ENCODE data around the gene ASXL1.
"Not testable (repeated sequence)": the region's sequence is repeated elsewhere in the genome, so short reads cannot be mapped to it uniquely, and the experiment has no call there.

The ASXL1 gene

DNA sequence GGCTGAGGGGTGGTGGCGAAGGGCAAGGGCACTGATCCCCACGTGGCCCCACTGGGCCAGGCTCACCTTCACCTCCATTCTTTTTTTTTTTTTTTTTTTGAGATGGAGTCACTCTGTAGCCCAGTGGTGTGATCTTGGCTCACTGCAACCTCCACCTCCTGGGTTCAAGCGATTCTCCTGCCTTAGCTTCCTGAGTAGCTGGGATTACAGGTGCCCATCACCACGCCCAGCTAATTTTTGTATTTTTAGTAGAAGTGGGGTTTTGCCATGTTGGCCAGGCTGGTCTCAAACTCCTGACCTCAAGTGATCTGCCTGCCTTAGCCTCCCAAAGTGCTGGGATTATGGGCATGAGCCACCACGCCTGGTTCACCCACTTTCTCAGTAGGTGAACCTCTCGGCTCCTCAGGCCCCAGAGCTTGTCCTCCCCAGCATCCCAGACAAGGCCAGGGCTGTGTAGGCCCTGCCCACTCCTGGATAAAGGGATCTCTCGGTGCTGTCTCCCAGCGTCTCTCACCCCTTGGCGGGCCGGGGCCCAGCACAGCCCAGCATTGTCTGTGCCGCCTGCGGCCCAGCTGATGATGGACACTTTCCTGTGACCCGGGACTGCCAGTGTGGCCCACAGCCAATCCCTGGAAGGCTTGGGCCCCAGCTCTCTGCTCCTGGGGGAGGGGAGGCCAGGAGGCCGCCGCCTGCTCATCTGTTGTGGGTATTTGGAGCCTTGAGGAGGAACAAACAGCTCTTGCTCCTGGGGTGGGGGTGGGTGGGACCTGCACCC, 108.0 kb downstream of the ASXL1 start:
- not testable (repeated sequence) for DNase-seq (ENCODE audit: low read depth, low spot score)

GRCh38 chr20:32466739-32467505, 108.8 kb downstream of the ASXL1 start:
- DNase-seq (ENCODE audit: low read depth, low spot score), result no peak

DNA sequence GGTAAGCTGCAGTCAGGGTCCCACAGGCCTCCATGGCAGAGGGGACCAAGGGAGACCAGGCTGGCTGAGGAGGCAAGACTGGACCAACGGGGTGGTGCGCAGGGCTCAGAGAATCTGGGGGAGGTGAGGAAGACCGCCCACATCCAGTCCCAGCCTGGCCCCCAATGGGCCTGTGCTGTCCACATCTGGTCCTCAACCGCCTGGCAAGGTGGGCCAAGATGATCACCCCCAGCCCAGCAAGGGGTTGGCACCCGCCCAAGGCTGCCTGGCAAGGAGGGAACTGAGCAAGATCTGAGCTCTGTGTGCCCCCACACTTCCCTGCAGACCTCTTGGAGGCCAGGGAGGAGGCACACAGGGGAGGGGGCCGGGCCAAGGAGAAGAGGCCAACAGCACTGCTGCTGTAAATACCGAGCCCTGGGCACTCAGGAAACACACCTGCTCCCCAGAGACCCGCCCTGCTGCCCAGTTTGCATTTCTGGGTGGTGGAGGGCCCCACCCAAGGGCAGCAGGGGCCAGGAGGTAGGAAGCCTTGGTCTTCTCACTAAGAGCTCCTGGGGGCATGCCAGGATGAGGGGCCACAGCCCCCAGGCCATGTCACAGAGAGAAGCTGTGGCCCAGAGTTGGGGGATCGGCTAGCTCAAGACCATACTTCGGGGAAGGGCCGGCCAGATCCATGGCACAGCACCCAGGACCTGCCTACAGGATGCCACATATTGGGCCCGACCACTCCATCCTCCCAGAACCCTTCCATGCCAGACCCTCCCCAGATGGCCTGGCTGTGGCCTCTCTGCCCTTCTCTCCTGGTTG, 109.6 kb downstream of the ASXL1 start:
- DNase-seq (ENCODE audit: low read depth, low spot score), result no peak

DNA sequence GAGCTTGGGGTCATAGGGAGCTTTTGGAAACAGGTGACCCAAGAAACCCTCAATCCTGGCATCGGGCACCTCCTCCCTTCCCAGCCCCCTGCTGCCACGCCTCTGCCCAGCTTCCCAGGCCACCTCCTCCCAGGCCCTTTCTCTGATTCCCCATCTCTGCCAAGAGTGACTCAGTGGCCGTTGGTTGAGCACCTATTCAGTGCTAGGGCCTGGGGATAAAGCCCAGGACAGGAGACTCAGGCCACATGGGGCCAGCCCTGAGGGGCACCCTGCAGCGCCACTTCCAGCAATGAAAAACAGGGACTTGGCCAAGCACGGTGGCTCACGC, 110.1 kb downstream of the ASXL1 start:
- no peak for DNase-seq (ENCODE audit: low read depth, low spot score)

DNA sequence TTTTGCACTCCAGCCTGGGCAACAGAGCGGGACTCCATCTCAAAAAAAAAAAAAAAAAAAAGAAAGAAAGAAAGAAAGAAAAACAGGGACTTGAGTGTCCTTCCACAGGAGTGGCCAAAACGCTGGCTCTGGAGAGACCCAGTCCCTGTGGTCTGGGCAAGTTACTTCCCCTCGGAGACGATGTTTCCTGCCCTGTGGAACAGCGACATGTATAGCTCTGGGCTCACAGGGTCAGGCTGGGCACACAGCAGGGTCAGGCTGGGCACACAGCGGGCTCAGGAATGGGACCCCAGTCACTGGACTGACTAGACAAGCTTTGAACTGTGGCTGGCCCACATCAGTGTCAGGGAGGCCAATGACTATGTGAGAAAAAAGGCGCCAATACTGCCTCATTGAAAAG, 110.7 kb downstream of the ASXL1 start:
- DNase-seq (ENCODE audit: low read depth, low spot score), result no peak

GRCh38 chr20:32470025-32470861, 112.1 kb downstream of the ASXL1 start:
- no peak for DNase-seq (ENCODE audit: low read depth, low spot score)

- no peak for DNase-seq (ENCODE audit: low read depth, low spot score)
Measured at GRCh38 chr20:32470940-32471339, 112.8 kb downstream of the ASXL1 start.

GRCh38 chr20:32472581-32473207, 114.6 kb downstream of the ASXL1 start:
- DNase-seq (ENCODE audit: low read depth, low spot score), result no peak

DNA sequence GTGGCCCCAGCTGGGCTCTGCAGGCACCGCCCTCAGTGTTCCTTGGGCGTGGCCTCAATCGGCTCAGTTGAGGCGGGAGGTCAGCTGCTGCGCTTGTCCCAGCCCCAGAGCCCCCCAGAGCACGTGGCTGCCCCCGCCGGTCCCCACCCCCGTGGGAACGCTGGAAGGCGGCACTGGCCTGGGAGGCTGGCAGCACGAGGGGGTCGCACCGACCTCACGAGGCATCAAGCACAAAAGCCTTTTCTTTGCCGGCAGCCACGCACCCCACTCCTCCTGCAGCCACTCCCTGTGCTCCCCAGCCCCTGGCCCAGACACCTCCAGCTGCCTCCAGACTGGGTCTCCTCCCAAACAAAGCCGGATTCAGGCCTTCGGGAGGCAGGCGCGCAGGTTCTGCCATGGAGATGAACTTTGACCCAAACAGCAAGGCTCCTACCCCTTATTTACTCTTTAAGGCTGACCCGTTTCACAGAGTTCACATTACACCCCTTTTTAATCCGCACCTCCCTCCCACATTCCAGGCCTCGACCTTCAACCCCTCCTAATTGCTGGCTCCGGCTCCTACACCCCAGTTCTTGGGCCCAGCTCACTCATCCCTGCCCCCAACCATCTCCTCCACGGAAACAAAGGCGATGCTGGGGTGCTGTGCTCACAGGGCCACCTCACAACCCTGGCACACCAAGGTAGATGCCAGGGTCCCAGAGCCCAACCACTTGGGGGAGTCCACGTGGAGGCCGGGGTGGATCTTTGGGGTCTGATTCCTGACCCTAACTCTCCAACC, 115.3 kb downstream of the ASXL1 start:
- DNase-seq (ENCODE audit: low read depth, low spot score), result no peak

GRCh38 chr20:32474009-32474716, 116.0 kb downstream of the ASXL1 start:
- DNase-seq (ENCODE audit: low read depth, low spot score), result no peak

- DNase-seq (ENCODE audit: low read depth, low spot score), result no peak
Measured at GRCh38 chr20:32474717-32474966, 116.5 kb downstream of the ASXL1 start.

- DNase-seq (ENCODE audit: low read depth, low spot score), result no peak
Measured at GRCh38 chr20:32474967-32475811, 117.1 kb downstream of the ASXL1 start.

GRCh38 chr20:32476684-32477593, 118.8 kb downstream of the ASXL1 start:
- DNase-seq (ENCODE audit: low read depth, low spot score), result no peak

DNA sequence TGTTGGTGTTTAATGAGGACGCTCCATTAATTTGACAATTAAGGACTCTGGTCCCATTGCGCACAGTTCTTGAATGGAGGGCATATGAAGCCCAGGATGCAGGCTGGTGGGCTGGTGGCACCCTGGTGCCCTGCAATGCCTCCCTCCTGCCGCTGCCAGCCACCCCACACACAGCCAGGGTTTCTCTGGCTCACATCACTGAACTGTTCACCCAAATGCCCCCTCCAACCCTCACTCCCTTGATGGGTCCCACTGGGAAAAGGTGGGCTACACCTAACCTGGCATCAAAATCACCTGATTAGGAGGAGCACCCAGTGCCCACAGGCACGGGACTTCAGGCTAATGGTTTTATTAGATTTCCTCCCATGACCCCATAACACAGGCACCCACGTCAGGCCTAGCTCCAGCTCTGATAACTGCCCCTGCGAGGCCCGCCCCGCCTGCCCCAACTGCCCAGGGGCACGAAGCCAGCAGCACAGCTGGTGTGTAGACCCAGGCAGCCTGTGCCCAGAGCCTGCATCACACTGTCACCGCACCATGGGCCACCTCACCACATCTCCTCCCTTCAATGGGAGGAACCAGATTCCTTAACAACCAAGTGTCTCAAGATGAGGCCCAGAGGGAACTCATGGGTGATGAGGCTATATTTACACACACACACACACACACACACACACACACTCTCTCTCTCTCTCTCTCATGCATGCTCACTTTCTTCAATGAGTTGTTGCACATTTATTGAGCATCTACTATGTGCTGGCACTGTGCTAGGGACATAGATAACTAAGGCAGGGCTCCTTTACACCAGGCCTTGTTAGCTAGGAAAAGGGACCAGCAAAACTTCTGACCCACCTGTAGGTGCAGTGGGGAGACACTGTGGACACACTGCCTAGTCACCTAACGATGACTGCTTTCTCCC, 119.7 kb downstream of the ASXL1 start:
- DNase-seq (ENCODE audit: low read depth, low spot score), result no peak

DNA sequence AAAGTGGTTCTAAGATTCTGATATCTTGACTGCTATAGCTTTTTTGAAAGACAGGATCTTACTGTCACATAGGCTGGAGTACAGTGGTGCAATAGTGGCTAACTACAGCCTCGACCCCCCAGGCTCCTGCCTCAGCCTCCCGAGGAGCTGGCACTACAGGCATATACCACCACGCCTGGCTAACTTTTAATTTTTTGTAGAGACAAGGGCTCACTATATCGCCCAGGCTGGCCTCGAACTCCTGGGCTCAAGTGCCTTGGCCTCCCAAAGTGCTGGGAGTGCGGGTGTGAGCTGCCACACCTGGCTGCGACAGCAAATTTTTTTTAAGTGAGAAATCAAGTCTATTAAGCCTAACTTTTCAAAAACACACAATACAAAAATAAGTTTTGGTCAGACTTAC, 120.4 kb downstream of the ASXL1 start:
- no peak for DNase-seq (ENCODE audit: low read depth, low spot score)

DNA sequence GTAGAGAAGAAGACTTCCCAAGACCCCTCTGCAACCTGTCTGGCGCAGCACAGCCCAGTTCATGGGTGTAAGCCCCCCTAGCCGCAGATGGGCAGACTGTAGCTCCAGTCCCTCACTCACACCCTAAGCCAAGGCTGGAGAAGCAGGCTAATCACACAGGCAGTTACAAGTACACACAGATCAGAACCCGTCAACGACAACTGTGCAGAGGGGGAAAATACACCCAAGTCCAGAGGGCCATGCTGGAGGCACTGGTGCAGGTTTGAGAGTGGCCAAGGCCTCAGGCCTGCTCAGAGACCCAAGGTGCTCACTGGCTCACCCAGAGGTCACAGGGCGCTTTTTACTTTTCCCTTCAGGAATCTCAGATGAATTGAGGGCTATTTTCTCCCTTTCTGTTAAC, 120.9 kb downstream of the ASXL1 start:
- DNase-seq (ENCODE audit: low read depth, low spot score), result no peak

DNA sequence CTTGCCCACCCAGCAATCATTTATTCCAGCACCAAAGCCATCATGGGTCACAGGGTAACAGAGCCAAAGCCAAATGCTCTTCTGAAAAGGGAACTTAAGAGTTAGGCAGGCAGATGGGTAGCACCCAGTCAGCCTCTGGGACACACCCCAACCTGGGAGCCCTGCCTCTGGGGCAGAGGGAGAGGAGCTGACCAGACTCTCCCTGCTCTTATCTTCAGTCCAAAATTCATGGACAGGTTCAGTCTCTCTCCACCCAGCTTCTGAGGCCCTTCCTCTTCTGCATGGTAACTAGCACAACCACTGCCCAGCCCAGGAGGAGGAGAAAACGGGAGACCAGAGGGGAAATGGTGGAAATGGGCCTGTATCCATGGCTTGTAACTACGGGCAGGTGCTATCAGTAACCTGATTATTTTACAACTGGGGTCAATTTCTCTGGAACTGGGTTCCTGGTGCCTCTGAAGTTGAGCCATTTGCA, 121.6 kb downstream of the ASXL1 start:
- no peak for DNase-seq (ENCODE audit: low read depth, low spot score)

All from iPS DF 19.7 (cell line).